GM23248 (cell line): ENCODE measurements around the gene PI4KA. TPM values are rescaled to one million over a fixed set of nuclear protein-coding genes. Genes with fewer than 3 reads are reported as not detected.

Source experiments
- DNase-seq: peaks from one replicate; pipeline ENCODE4 v3.0.0-alpha.2; 2015
- H2AFZ ChIP-seq: fragments of 200-600 bp; sonication (generic); 2 replicates; pipeline ENCODE4 v1.6.1; 2016; ENCODE audit warnings: antibody characterized with exemption
- H3F3A ChIP-seq: fragments of 200-600 bp; sonication (generic); 2 replicates; pipeline ENCODE4 v1.6.1; 2016; ENCODE audit warnings: mild to moderate bottlenecking, antibody characterized with exemption, mixed run types; ENCODE audit not compliant: insufficient read depth
- H3K27ac ChIP-seq: fragments of 200-600 bp; sonication (generic); 2 replicates; pipeline ENCODE4 v1.5.1; 2016; ENCODE audit warnings: mild to moderate bottlenecking
- H3K27me3 ChIP-seq: fragments of 200-600 bp; sonication (generic); replicated peaks from 2 replicates; pipeline ENCODE4 v1.6.1; 2016; ENCODE audit warnings: mild to moderate bottlenecking; ENCODE audit not compliant: insufficient read depth
- H3K36me3 ChIP-seq: fragments of 200-600 bp; sonication (generic); 2 replicates; pipeline ENCODE4 v1.6.1; 2016; ENCODE audit warnings: low read depth, mild to moderate bottlenecking
- H3K4me1 ChIP-seq: fragments of 200-600 bp; sonication (generic); 2 replicates; pipeline ENCODE4 v1.6.1; 2016; ENCODE audit warnings: mild to moderate bottlenecking; ENCODE audit not compliant: insufficient read depth
- H3K4me2 ChIP-seq: fragments of 200-600 bp; sonication (generic); one replicate; pipeline ENCODE4 v1.6.1; 2016; ENCODE audit warnings: mild to moderate bottlenecking; ENCODE audit not compliant: unreplicated experiment
- H3K4me3 ChIP-seq: fragments of 200-600 bp; sonication (generic); 2 replicates; pipeline ENCODE4 v1.5.1; 2016; ENCODE audit warnings: mild to moderate bottlenecking
- H3K79me2 ChIP-seq: fragments of 200-600 bp; sonication (generic); 2 replicates; pipeline ENCODE4 v1.6.1; 2016; ENCODE audit warnings: mild to moderate bottlenecking; ENCODE audit not compliant: insufficient read depth
- H3K9ac ChIP-seq: fragments of 200-600 bp; sonication (generic); 2 replicates; pipeline ENCODE4 v1.6.1; 2016; ENCODE audit warnings: mild to moderate bottlenecking
- H3K9me2 ChIP-seq: fragments of 200-600 bp; sonication (generic); 2 replicates; pipeline ENCODE4 v1.6.1; 2016; ENCODE audit warnings: mixed run types, mild to moderate bottlenecking, moderate library complexity; ENCODE audit not compliant: insufficient read depth
- H3K9me3 ChIP-seq: fragments of 200-600 bp; sonication (generic); one replicate; pipeline ENCODE4 v1.6.1; 2017; ENCODE audit warnings: low read depth
- H4K20me1 ChIP-seq: fragments of 200-600 bp; sonication (generic); 2 replicates; pipeline ENCODE4 v1.6.0; 2016; ENCODE audit not compliant: insufficient read depth
- EZH2 ChIP-seq: fragments of 200-600 bp; sonication (generic); IDR thresholded peaks from 2 replicates; pipeline ENCODE4 v1.6.1; 2018; ENCODE audit warnings: antibody characterized with exemption, mild to moderate bottlenecking; ENCODE audit not compliant: insufficient read depth, poor library complexity, severe bottlenecking
- EZH2phosphoT487 ChIP-seq: fragments of 200-600 bp; sonication (generic); IDR thresholded peaks from 2 replicates; pipeline ENCODE4 v1.6.1; 2018; ENCODE audit warnings: antibody characterized with exemption, moderate library complexity, mild to moderate bottlenecking, low read depth; ENCODE audit not compliant: insufficient read depth
- WGBS, 2 experiments: methylation state at CpG; one replicate each; pipeline ENCODE4 v1.1.6; 2015 to 2017; ENCODE audit warnings: low lambda C conversion rate in 2 of 2, low coverage in 1 of 2; ENCODE audit errors: missing lambda C conversion rate in 2 of 2; 5-methylcytosine and 5-hydroxymethylcytosine counted together
- in situ Hi-C: fragments of 300-500 bp; cut with MboI; formaldehyde crosslinking; loops from 2 replicates; pipeline ENCODE4 v1.15.0; 2020
- polyA plus RNA-seq: library from polyadenylated mRNA; unstranded; fragments of >200 nt; fragmentation: Nextera tagmentation; extraction: Ambion mirVana; gene quantifications from 2 replicates; pipeline ENCODE4 v1.2.1, GENCODE V29; 2016
- total RNA-seq: library from RNA; depleted of rRNA; stranded (reverse); fragments of >200 nt; shearing (Covaris generic); gene quantifications from 2 replicates; pipeline ENCODE4 v1.2.3, GENCODE V29; 2014; rRNA removed

PI4KA gene
- total and polyA plus RNA-seq, 2 experiments from 2014 or later = 31.1 to 34.5 TPM

- no peaks in the 10 kb centered on the region for H3K79me2 ChIP-seq
- no peak for DNase-seq
- no peak overlapping the region for H3K27ac ChIP-seq
- no peaks in the 10 kb centered on the region for H3F3A ChIP-seq
- no peaks in the 10 kb centered on the region for H3K36me3 ChIP-seq
- no peaks in the 10 kb centered on the region for H3K4me1 ChIP-seq
- no peaks in the 10 kb centered on the region for H3K9me3 ChIP-seq
- no peak overlapping the region for H3K4me3 ChIP-seq
- peaks cover 47% of the 10 kb centered on the region for H3K27me3 ChIP-seq
- no peak overlapping the region for H3K4me2 ChIP-seq
- no peaks in the 10 kb centered on the region for H3K9me2 ChIP-seq
- H2AFZ ChIP-seq = no peak overlapping the region
- TF ChIP-seq EZH2 = no peak
- no peak for TF ChIP-seq EZH2phosphoT487
- WGBS, 2 experiments = 10 to 33% methylated on average over 3 to 5 of the region's 5 CpGs
- H3K9ac ChIP-seq = no peak overlapping the region
- in situ Hi-C loops = no loop called here
- H4K20me1 ChIP-seq = no peaks in the 10 kb centered on the region
Observed at GRCh38 chr22:20657963-20658362, 200.6 kb downstream of the PI4KA start.

Other genes starting within 250 kb of the PI4KA start
- gene SERPIND1, start 84.7 kb downstream of the PI4KA start, total RNA-seq = not detected in 2 replicates
- gene SERPIND1, start 84.7 kb downstream of the PI4KA start, polyA plus RNA-seq = 0.13 and 0.26 TPM in 2 replicates
- 10.4 and 13.8 TPM in 2 replicates for gene SNAP29, start 196 bp upstream of the PI4KA start, total RNA-seq
- gene SNAP29, start 196 bp upstream of the PI4KA start, polyA plus RNA-seq = 35.8 and 40.9 TPM in 2 replicates
- gene CRKL, start 58.6 kb upstream of the PI4KA start, total RNA-seq = 39.8 and 42.5 TPM in 2 replicates
- 26.7 and 27.1 TPM in 2 replicates for gene CRKL, start 58.6 kb upstream of the PI4KA start, polyA plus RNA-seq
- gene AIFM3, start 108.4 kb upstream of the PI4KA start, total RNA-seq = 0.65 TPM in 1 of 2 replicates, not detected in the other
- 0.16 TPM in 1 of 2 replicates, not detected in the other for gene AIFM3, start 108.4 kb upstream of the PI4KA start, polyA plus RNA-seq
- gene LZTR1, start 123.5 kb upstream of the PI4KA start, total RNA-seq = 71.5 and 80.1 TPM in 2 replicates
- 26.8 and 29.7 TPM in 2 replicates for gene LZTR1, start 123.5 kb upstream of the PI4KA start, polyA plus RNA-seq
- 19.5 and 27.5 TPM in 2 replicates for gene THAP7, start 143.3 kb upstream of the PI4KA start, total RNA-seq
- gene THAP7, start 143.3 kb upstream of the PI4KA start, polyA plus RNA-seq = 32.5 and 34.0 TPM in 2 replicates
- gene P2RX6, start 156.4 kb upstream of the PI4KA start, total RNA-seq = 1.6 TPM in 2 replicates
- 2.2 and 2.4 TPM in 2 replicates for gene P2RX6, start 156.4 kb upstream of the PI4KA start, polyA plus RNA-seq
- not detected in 2 replicates for gene SLC7A4, start 173.8 kb upstream of the PI4KA start, total RNA-seq
- gene SLC7A4, start 173.8 kb upstream of the PI4KA start, polyA plus RNA-seq = 0.13 TPM in 1 of 2 replicates, not detected in the other
- gene LRRC74B, start 187.1 kb upstream of the PI4KA start, total RNA-seq = under 0.01 TPM in 1 of 2 replicates, not detected in the other
- gene LRRC74B, start 187.1 kb upstream of the PI4KA start, polyA plus RNA-seq = not detected in 2 replicates